NCI-H2029 treated with DMSO at 0.1 percent for 48 hours (cell line): Measurements from ENCODE around the gene METTL27.
"Not testable (repeated sequence)": the region's sequence is repeated elsewhere in the genome, so short reads cannot be mapped to it uniquely, and the experiment has no call there.

Source experiments
- DNase-seq: peaks from one replicate; lab custom pipeline; 2025; lab: John Stamatoyannopoulos, UW

The METTL27 gene

DNA sequence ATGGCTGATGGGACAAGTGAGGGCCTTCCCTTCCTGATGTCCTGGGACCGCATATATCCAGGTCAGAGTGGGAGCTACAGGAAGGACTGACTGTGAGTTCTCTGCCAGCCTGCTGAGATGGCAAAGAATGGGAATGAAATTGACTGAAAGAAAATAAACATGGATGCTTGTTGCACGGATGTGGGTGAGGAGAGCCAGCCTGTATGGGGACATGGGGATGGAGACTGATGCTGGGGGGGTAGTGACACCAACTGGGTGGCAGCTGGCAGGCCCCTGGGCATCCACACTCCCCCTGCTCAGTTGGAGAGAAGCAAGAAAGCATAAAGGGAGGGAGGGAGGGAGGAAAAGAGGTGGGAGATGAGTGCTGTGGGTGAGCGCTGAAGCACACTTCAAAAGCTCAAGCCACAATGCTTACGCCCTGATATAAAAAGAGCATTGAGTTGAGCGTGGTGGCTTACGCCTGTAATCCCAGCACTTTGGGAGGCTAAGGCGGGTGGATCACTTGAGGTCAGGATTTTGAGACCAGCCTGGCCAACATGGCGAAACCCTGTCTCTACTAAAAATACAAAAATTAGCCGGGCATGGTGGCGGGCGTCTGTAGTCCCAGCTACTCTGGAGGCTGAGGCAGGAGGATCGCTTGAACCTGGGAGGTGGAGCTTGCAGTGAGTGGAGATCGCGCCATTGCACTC is 20.6 kb downstream of the METTL27 start:
- peak; percentile 21 for DNase-seq

DNA sequence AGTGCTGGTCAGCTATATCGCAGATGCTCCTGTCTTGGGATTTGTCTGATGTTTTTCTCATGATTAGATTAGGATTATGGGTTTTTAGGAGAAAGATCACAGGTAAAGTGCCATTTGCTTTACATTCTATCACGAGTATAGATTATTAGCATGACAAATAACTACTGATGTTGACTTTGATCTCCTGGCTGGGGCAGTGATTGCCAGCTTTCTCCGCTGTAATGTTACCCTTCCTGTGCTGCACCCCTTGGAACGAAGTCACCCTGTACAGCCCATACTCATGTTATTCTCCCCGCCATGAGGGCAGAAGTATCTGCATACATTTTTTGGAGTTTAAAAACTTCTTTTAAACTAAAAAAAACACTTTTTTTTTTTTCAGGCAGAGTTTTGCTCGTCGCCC is 22.3 kb downstream of the METTL27 start:
- DNase-seq, result no peak

DNA sequence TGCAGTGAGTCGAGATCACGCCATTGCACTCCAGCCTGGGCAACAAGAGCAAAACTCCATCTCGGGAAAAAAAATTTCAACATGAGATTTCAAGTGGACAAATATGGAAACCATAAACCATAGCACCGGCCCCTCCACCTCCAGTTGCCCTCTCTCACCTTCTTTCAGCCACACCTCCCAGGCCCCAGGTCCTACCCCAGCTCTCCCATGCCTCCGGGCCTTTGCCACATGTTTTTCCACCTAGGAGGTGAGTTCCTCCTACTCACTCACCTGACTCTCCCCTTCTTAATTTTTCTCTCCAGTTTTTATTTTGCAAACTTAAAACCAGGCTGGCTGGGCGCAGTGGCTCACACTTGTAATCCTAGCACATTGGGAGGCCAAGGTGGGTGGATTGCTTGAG is 25.2 kb downstream of the METTL27 start:
- no peak for DNase-seq

DNA sequence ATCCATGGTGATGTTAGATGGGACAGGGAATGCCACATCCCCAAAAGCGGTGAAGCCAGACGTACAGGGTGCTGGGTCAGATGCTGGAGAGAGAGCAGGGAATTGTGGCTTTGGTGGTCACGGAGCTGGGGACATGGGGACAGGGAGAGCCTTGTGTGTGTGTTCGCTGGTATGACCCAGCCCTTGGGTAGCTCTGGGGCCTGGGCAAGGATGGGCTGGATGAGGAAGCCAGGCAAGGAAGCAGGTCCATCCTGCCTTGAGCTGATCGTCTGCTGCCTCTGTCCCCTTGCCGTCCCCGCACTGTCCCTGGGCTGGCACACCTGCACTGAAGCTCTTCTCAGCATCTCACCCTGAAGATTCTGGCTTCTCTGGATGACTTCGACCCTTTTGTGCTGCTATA is 26.9 kb downstream of the METTL27 start:
- DNase-seq, result no peak

DNA sequence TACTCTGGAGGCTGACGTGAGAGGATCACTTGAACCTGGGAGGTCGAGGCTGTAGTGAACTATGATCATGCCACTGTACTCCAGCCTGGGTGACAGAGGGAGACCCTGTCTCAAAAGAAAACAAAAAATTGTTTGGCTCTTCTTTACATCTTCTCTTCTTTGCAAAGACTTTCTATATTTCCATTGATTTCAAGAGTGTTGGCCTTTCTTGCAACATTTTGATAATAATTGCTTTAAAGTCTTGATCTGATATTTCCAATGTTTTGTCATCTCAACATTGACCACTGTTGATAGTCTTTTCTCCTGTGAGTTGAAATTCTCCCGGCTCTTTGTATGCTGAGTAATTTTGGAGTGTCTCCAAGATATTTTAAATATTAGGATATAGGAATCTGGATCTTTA is 29.3 kb downstream of the METTL27 start:
- no peak for DNase-seq

DNA sequence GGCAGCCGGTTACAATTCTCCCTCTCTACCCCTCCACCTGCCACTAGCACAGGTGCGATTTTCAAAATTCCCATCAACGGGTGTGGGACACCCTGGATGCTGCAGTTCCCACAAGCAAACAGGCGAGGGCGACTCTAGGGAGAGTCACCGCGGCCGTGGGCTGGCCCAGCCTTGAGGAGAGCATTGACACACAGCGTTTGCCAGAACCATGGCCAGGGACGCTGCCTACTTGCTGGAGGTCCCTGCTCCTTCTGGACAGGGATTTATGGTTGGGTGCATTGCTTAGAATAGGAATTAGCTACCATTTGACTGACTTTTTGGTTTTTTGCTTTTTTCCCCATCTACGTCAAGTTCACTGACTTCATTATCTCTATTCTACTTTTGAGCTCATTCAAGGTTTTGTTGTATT is 30.6 kb downstream of the METTL27 start:
- peak; percentile 58 for DNase-seq

DNA sequence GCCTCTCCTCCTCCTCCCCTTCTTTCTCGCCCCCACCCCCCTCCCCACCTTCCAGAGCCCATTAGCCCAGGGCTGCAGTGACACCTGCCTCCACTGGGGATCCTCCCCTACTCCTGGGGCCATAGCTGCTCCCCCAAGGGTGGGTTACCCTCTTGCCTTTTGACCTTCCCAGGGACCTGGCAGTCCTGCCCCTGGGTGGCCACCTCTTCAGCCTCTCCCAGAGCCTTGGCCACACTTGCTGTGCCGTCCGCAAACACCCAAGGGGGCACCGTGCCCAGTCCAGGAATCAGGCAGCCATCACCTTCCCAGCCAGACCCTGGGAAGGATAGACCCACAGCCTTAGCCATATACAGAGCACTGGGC is 31.3 kb downstream of the METTL27 start:
- no peak for DNase-seq

DNA sequence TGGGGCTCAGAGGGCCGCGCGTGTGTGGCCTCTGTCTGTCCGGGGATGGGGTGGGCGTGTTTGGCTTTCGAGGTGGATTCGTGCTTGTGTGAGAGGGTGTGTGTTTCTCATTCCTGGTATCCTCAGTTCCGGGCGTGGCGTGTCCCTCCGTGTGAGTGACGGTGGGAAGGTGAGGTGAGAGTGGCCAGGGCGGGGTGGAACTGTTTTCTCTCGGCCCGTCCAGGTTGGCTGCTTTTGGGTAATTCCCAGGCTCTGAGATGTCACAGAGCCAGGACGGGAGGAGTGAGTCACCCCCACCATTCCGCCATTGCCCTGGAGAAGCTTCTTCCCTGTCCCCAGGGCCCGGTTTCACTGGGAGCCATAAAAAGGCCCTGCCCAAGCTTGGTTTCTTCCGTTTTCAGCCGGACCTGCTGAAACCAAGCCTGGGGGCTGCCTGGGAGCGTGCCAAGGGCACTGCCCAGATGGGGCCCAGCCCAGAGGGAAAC is 32.8 kb downstream of the METTL27 start:
- no peak for DNase-seq

DNA sequence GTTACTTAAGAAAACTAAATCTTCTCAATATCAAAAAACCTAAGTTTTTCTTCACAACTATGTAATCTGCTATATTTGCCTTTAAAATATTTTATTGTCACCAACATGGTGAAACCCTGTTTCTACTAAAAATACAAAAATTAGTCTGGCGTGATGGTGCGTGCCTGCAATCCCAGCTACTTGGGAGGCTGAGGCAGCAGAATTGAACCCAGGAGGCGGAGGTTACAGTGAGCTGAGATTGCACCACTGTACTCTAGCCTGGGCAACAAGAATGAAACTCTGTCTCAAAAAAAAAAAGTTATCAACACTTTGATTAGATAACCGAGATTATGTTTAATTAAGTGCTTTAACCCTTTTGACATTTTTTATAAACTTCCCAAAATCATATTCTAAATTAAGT is 39.9 kb downstream of the METTL27 start:
- DNase-seq, result no peak

DNA sequence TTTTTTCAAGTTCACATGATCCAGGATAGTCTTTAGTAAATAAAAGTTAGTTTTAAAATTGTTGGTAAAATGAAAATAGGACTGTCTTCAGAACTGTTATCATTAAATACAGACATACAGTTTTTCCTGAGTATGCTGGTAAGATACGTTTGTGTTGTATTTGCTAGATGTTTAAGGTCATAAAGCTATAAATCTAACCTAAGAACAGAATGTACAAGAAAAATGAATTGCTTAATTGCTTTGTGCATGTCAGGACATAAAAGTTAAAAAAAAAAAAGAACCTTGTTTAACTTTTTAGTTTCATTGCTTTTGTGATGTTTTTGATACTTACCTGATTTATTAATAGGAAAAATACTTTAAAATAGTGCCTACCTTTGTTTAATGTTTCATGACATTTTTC is 40.7 kb downstream of the METTL27 start:
- DNase-seq, result no peak

DNA sequence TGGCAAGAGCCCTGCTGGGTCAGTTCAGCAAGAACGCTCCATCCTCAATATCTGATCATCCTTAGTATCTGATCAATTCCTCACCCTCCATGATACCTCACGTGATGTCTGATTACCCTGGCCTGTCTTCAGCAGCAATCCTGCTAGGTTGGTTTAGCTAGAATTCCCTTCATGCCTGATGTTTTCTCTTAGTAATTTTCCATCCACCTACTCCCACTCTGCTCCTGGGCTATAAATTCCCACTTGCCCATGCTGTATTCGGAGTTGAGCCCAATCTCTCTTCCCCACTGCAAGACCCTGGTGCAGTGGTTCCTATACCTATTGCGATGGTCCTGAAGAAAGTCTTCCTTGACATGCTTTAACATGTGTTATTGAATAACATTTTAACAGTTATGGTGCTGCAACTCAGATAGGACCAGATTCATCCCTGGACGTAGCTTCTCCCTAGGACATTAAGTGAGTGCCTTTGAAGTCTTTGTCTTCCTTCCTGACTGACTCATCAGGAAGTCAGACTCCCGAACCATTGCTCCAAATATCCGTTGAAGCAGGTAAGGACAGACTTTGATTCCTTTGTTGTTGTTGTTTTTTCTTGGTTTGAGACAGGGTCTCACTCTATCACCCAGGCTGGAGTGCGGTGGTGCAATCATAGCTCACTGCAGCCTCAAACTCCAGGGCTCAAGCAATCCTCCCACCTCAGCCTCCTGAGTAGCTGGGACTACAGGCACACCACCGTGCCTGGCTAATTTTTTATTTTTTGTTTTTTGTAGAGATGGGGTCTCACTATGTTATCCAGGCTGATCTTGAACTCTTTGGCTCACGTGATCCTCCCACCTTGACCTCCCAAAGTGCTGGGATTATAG is 42.8 kb downstream of the METTL27 start:
- no peak for DNase-seq

DNA sequence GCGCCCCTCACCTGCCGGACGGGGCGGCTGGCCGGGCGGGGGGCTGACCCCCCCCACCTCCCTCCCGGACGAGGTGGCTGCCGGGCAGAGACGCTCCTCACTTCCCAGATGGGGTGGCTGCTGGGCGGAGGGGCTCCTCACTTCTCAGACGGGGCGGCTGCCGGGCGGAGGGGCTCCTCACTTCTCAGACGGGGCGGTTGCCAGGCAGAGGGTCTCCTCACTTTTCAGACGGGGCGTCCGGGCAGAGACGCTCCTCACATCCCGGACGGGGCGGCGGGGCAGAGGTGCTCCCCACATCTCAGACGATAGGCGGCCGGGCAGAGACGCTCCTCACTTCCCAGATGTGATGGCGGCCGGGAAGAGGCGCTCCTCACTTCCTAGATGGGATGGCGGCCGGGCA is 45.1 kb downstream of the METTL27 start:
- not testable (repeated sequence) for DNase-seq

DNA sequence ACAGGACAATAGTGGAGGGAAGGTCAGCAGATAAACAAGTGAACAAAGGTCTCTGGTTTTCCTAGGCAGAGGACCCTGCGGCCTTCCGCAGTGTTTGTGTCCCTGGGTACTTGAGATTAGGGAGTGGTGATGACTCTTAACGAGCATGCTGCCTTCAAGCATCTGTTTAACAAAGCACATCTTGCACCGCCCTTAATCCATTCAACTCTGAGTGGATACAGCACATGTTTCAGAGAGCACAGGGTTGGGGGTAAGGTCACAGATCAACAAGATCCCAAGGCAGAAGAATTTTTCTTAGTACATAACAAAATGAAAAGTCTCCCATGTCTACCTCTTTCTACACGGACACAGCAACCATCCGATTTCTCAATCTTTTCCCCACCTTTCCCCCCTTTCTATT is 45.7 kb downstream of the METTL27 start:
- DNase-seq, result not testable (repeated sequence)

DNA sequence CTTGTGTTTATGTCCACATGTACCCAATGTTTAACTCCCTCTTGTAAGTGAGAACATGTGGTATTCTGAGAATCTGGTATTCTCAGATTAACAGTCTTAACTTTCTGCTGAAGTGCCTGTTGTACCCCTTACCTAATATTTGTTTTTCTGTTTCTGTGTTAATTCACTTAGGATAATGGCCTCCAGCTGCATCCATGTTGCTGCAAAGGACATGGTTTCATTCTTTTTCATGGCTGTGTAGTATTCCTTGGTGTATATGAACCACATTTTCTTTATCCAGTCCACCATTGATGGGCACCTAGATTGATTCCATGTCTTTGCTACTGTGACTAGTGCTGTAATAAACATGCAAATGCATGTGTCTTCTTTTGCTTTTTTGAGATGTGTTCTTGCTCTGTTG is 47.1 kb downstream of the METTL27 start:
- not testable (repeated sequence) for DNase-seq

DNA sequence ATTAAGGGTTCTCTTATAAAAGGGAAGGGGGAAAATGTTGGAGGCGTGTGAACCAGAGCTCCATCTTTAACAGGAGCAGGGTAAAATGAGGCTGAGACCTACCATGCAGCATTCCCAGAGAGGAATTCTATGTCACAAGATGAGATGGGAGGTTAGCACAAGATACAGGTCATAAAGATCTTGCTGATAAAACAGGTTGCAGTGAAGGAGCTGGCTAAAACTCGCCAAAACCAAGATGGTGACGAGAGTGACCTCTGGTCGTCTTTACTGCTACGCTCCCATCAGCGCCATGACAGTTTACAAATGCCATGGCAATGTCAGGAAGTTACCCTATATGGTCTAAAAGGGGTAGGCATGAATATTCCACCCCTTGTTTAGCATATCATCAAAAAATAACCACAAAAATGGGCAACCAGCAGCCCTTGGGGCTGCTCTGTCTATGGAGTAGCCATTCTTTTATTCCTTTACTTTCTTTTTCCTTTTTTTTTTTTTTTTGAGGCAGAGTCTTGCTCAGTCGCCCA is 51.1 kb downstream of the METTL27 start:
- not testable (repeated sequence) for DNase-seq

DNA sequence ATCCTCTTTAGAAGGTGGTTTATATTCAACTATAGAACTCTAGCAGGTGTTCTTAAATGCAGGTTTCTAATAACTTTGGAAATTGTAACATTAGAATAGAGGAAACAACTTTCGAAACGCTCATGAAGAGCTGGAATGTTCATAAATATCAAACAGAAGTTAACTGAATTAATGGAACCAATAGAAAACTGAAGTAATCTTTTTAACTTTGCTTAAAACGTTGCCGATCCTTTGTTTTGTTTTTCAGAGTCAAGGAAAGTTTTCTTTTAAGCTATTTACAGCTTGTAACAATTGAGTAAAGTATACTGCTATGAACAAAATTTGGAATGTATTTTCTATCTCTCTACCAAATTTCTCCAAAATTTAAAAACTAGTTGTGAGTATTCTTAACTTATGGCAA is 53.3 kb downstream of the METTL27 start:
- no peak for DNase-seq

DNA sequence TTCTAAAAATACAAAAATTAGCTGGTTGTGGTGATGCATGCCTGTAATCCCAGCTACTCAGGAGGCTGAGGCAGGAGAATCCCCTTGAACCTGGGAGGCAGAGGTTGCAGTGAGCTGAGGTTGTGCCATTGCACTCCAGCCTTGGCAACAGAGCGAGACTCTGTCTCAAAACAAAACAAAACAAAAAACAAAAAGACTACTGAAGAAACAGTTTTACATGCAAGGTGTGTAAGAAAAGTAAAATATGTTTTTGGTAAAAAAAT is 54.6 kb downstream of the METTL27 start:
- not testable (repeated sequence) for DNase-seq

DNA sequence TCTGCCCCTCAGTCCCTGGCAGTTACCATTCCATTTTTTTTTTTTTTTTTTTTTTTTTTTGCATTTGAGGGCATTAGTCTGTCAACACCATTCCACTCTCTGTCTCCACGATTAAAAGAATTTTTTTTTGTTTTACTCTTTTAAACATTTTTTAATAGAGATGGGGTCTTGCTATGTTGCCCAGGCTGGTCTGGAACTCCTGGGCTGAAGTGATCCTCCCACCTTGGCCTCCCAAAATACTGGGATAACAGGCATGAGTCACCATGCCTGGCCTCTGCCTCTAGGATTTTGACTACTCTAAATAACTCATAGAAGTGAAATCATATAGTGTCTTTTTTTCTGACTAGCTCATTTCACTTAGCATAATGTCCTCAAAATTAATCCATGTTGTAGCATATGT is 55.7 kb downstream of the METTL27 start:
- DNase-seq, result no peak
